K562 (cell line): Measurements from ENCODE around the gene TP53I3. TPM values are rescaled to one million over a fixed set of nuclear protein-coding genes. Genes with fewer than 3 reads are reported as not detected.

Source experiments
- ATAC-seq: fragments of 200-7000 bp; cut with Tn5 transposase; 3 replicates; pipeline ENCODE4 v1.9.1; 2020; ENCODE audit warnings: moderate library complexity
- BruUV-seq: library from RNA; stranded (reverse); fragments of 400-500 nt; replicated peaks from 2 replicates; lab custom pipeline; 2021; lab: Mats Ljungman, UMichigan
- CTCF ChIA-PET: fragments of 300-600 bp; formaldehyde crosslinking; extraction: SDS; loops from one replicate; lab custom pipeline; 2021; ENCODE audit warnings: low intra/inter-chr PET ratio; lab: Yijun Ruan, JAX
- POLR2A ChIA-PET: fragments of 300-600, 350-650 bp; sonication (Branson Sonifier 250); formaldehyde crosslinking; extraction: SDS; loops from one replicate; lab custom pipeline; 2021; ENCODE audit warnings: antibody characterized with exemption, inconsistent platforms; lab: Yijun Ruan, JAX
- DNase-seq, 4 experiments: peaks; one replicate each; pipeline versions ENCODE4 v3.0.0 to v3.0.0-alpha.2; 2011 to 2018; ENCODE audit warnings: low spot score in 3 of 4, mixed read lengths in 3 of 4; ENCODE audit errors: extremely low read depth in 1 of 4
- FAIRE-seq: peaks from 2 replicates; lab custom pipeline; 2011; peaks lifted over from hg19 to GRCh38; lab: Jason Lieb, UNC
- H2AFZ ChIP-seq: 2 replicates; pipeline ENCODE4 v1.6.0; 2011; ENCODE audit warnings: low read depth, low read length, control low read depth, inconsistent platforms
- H3K27ac ChIP-seq: fragments of 200-600 bp; 3 replicates; pipeline ENCODE4 v1.8.0; 2011; ENCODE audit warnings: low read depth, mild to moderate bottlenecking, control low read depth, inconsistent platforms, low read length, moderate library complexity, mixed read lengths; ENCODE audit errors: extremely low read depth
- H3K27me3 ChIP-seq, 2 experiments: fragments of 300-600 bp in 1 of 2; 2 replicates in 1 of 2; 3 replicates in 1 of 2; pipeline versions ENCODE4 v1.6.0 to v1.8.0; 2011; ENCODE audit warnings: inconsistent platforms in 2 of 2, low read length in 2 of 2, mild to moderate bottlenecking in 1 of 2, mixed read lengths in 1 of 2, moderate library complexity in 1 of 2; ENCODE audit not compliant: control insufficient read depth in 2 of 2, insufficient read depth in 2 of 2
- H3K36me3 ChIP-seq: fragments of 300-600 bp; 3 replicates; pipeline ENCODE4 v1.8.0; 2011; ENCODE audit warnings: mild to moderate bottlenecking, low read length, inconsistent platforms; ENCODE audit not compliant: control insufficient read depth, insufficient read depth
- H3K4me1 ChIP-seq, 2 experiments: fragments of 200-600 bp in 1 of 2; replicated peaks in 1 of 2; 2 replicates in 1 of 2; 3 replicates in 1 of 2; pipeline versions ENCODE4 v1.5.1 to v1.8.0; 2011; ENCODE audit warnings: inconsistent platforms in 2 of 2, low read length in 2 of 2, mild to moderate bottlenecking in 1 of 2, mixed read lengths in 1 of 2, moderate library complexity in 1 of 2; ENCODE audit not compliant: control insufficient read depth in 2 of 2, insufficient read depth in 2 of 2
- H3K4me2 ChIP-seq: 2 replicates; pipeline ENCODE4 v1.6.1; 2011; ENCODE audit warnings: low read length, control low read depth, inconsistent platforms, mixed read lengths; ENCODE audit not compliant: insufficient read depth
- H3K4me3 ChIP-seq: fragments of 200-600 bp; sonication (generic), shearing (Covaris generic); 2 replicates; pipeline ENCODE4 v1.5.1; 2016; ENCODE audit warnings: control low read depth, inconsistent platforms
- H3K79me2 ChIP-seq: fragments of 200-600 bp; 3 replicates; pipeline ENCODE4 v1.8.0; 2011; ENCODE audit warnings: low read length, inconsistent platforms; ENCODE audit not compliant: control insufficient read depth, insufficient read depth
- H3K9ac ChIP-seq, 2 experiments: 2 replicates each; pipeline versions ENCODE4 v1.6.0 to v1.6.1; 2011; ENCODE audit warnings: low read depth in 2 of 2, low read length in 2 of 2, control low read depth in 1 of 2, inconsistent platforms in 1 of 2, mild to moderate bottlenecking in 1 of 2, mixed read lengths in 1 of 2; ENCODE audit not compliant: insufficient read depth in 1 of 2
- H3K9me1 ChIP-seq: one replicate; pipeline ENCODE4 v1.6.0; 2011; ENCODE audit warnings: inconsistent platforms, mild to moderate bottlenecking, low read length, moderate library complexity; ENCODE audit not compliant: control insufficient read depth, insufficient read depth
- H3K9me3 ChIP-seq: replicated peaks from 2 replicates; pipeline ENCODE4 v1.5.1; 2011; ENCODE audit warnings: low read depth, low read length, inconsistent platforms; ENCODE audit not compliant: control insufficient read depth, insufficient read depth
- H4K20me1 ChIP-seq: replicated peaks from 2 replicates; pipeline ENCODE4 v1.6.1; 2011; ENCODE audit warnings: low read length, inconsistent platforms, mixed read lengths; ENCODE audit not compliant: control insufficient read depth, insufficient read depth
- C11orf30 ChIP-seq: fragments of 450-650 bp; IDR thresholded peaks from 2 replicates; pipeline ENCODE4 v1.6.1; 2016; ENCODE audit warnings: low read depth, mild to moderate bottlenecking
- NUFIP1 ChIP-seq: fragments of 450-650 bp; IDR thresholded peaks from 2 replicates; pipeline ENCODE4 v1.6.1; 2018; ENCODE audit not compliant: partially characterized antibody
- RAD51 ChIP-seq: fragments of 450-650 bp; IDR thresholded peaks from 2 replicates; pipeline ENCODE4 v1.7.1; 2016; ENCODE audit warnings: low read depth, mild to moderate bottlenecking, borderline replicate concordance
- ZC3H4 ChIP-seq: sonication (generic); formaldehyde crosslinking; IDR thresholded peaks from 2 replicates; pipeline ENCODE4 v1.9.0; 2021; ENCODE audit warnings: missing genetic modification reagents, borderline replicate concordance
- ZNF3 ChIP-seq: fragments of 250-450 bp; sonication (Bioruptor Pico); IDR thresholded peaks from 2 replicates; pipeline ENCODE4 v1.5.0; 2021; ENCODE audit warnings: mild to moderate bottlenecking, moderate library complexity
- ZNF324 ChIP-seq: fragments of 250-450 bp; sonication (Bioruptor Pico); IDR thresholded peaks from 2 replicates; pipeline ENCODE4 v1.4.0; 2020; ENCODE audit warnings: mild to moderate bottlenecking
- WGBS: fragments of 100-300 bp; shearing (Covaris generic); methylation state at CpG from one replicate; pipeline ENCODE4 v1.1.6; 2016; ENCODE audit warnings: low coverage, mixed read lengths; ENCODE audit not compliant: insufficient coverage; ENCODE audit errors: missing lambda C conversion rate; 5-methylcytosine and 5-hydroxymethylcytosine counted together
- in situ Hi-C: fragments of 300-500 bp; cut with MboI; formaldehyde crosslinking; loops from 4 replicates; pipeline ENCODE4 v1.15.0; 2018; ENCODE audit warnings: inconsistent platforms, mixed read lengths
- intact Hi-C: fragments of 100-400 bp; cut with micrococcal nuclease; formaldehyde crosslinking; loops from 2 replicates; pipeline ENCODE4 v1.14.2; 2022
- polyA plus RNA-seq, 8 experiments: library from polyadenylated mRNA; depleted of rRNA in 4 of 8; stranded (reverse) in 5 of 8; unstranded in 3 of 8; fragments of >200 nt; fragmentation: Nextera tagmentation in 2 of 8; fragmentation: Illumina TruSeq in 1 of 8; extraction: Ambion mirVana in 2 of 8; extraction: Trizol in 1 of 8; gene quantifications; 2 replicates each; pipeline versions ENCODE4 v1.2.1 to v1.2.3, GENCODE V29; 2011 to 2014; ENCODE audit warnings: inconsistent platforms in 1 of 8, missing spikeins in 1 of 8
- total RNA-seq, 7 experiments: library from RNA; depleted of rRNA in 6 of 7; stranded (reverse); fragments of >200 nt in 6 of 7; fragmentation: Illumina TruSeq in 2 of 7; extraction: Trizol in 2 of 7; gene quantifications; 2 replicates each; pipeline versions ENCODE4 v1.2.1 to v1.2.3, GENCODE V29; 2011 to 2021; ENCODE audit warnings: low replicate concordance in 1 of 7
- TF ChIP-seq, protein P1 (sequence below): fragments of 450-650 bp; formaldehyde crosslinking; IDR thresholded peaks from 2 replicates; pipeline ENCODE4 v1.4.0; 2020; ENCODE audit warnings: mild to moderate bottlenecking, mixed read lengths
- TF ChIP-seq, protein P2 (sequence below): fragments of 250-450 bp; sonication (Bioruptor Pico); IDR thresholded peaks from 2 replicates; pipeline ENCODE4 v1.8.0; 2022; ENCODE audit warnings: moderate library complexity, mild to moderate bottlenecking, inconsistent platforms
- TF ChIP-seq, protein P3 (sequence below): fragments of 250-450 bp; sonication (Bioruptor Pico); IDR thresholded peaks from 2 replicates; pipeline ENCODE4 v1.4.0; 2020; ENCODE audit warnings: mild to moderate bottlenecking, moderate library complexity, borderline replicate concordance

Gene TP53I3
- total and polyA plus RNA-seq, 9 of the 15 experiments (the other 6 are each of a cell fraction or from before 2014, with no cell fraction given): 0.65 to 9.5 (median 5.6) TPM

- TF ChIP-seq ZNF324 (CRISPR knock-in tag): no peak
- TF ChIP-seq ZC3H4 (CRISPR knock-in tag): peak; percentile 89; the same call in 1 of the 2 replicates
Observed at GRCh38 chr2:24083567-24084385, 858 bp downstream of the TP53I3 start (continued).

- no TSS peak for BruUV-seq
- H3K36me3 ChIP-seq: peaks cover 13% of the 10 kb centered on the region; the same call in 2 of the 3 replicates
- no peak for DNase-seq
- no peaks in the 10 kb centered on the region for H3K9me3 ChIP-seq
- intact Hi-C loops: no loop called here
- H2AFZ ChIP-seq: peak overlapping the region; percentile 95
- ATAC-seq: no peak
- WGBS: 77% methylated on average over 7 of the region's 8 CpGs
- ChIA-PET POLR2A (interaction anchor here (0.7 to 1.5 kb wide), 3 partner anchors 10 to 157 kb away, joined by 4 to 12 read pairs (median 7); partner anchors contain the start of genes ATAD2B and WDCP), CTCF (interaction anchor here (2.3 kb wide), 1 partner anchor 157 kb away, joined by 10 read pairs; the partner anchor contains the start of gene ATAD2B)
- in situ Hi-C loops: no loop called here
- peaks cover 15 to 22% of the 10 kb centered on the region in 2 experiments; a peak in 4 of 5 replicates for H3K4me1 ChIP-seq
- TF ChIP-seq, protein P1, sequence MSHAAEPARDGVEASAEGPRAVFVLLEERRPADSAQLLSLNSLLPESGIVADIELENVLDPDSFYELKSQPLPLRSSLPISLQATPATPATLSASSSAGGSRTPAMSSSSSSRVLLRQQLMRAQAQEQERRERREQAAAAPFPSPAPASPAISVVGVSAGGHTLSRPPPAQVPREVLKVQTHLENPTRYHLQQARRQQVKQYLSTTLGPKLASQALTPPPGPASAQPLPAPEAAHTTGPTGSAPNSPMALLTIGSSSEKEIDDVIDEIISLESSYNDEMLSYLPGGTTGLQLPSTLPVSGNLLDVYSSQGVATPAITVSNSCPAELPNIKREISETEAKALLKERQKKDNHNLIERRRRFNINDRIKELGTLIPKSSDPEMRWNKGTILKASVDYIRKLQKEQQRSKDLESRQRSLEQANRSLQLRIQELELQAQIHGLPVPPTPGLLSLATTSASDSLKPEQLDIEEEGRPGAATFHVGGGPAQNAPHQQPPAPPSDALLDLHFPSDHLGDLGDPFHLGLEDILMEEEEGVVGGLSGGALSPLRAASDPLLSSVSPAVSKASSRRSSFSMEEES (CRISPR knock-in tag): peak; percentile 90
- TF ChIP-seq C11orf30 (no peak), ZNF3 (CRISPR knock-in tag) (no peak), RAD51 (peak; percentile 45), NUFIP1 (no peak)
- TF ChIP-seq, protein P2, sequence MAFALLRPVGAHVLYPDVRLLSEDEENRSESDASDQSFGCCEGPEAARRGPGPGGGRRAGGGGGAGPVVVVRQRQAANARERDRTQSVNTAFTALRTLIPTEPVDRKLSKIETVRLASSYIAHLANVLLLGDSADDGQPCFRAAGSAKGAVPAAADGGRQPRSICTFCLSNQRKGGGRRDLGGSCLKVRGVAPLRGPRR (CRISPR knock-in tag): no peak
- TF ChIP-seq, protein P3, sequence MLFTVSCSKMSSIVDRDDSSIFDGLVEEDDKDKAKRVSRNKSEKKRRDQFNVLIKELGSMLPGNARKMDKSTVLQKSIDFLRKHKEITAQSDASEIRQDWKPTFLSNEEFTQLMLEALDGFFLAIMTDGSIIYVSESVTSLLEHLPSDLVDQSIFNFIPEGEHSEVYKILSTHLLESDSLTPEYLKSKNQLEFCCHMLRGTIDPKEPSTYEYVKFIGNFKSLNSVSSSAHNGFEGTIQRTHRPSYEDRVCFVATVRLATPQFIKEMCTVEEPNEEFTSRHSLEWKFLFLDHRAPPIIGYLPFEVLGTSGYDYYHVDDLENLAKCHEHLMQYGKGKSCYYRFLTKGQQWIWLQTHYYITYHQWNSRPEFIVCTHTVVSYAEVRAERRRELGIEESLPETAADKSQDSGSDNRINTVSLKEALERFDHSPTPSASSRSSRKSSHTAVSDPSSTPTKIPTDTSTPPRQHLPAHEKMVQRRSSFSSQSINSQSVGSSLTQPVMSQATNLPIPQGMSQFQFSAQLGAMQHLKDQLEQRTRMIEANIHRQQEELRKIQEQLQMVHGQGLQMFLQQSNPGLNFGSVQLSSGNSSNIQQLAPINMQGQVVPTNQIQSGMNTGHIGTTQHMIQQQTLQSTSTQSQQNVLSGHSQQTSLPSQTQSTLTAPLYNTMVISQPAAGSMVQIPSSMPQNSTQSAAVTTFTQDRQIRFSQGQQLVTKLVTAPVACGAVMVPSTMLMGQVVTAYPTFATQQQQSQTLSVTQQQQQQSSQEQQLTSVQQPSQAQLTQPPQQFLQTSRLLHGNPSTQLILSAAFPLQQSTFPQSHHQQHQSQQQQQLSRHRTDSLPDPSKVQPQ: no peak
- no peaks in the 10 kb centered on the region for H3K27me3 ChIP-seq
- H4K20me1 ChIP-seq: no peaks in the 10 kb centered on the region
- no peaks in the 10 kb centered on the region; the same call in 2 of the 3 replicates for H3K79me2 ChIP-seq
- peak overlapping the region; percentile 75; the same call in 2 of the 3 replicates for H3K27ac ChIP-seq
- no peak for FAIRE-seq
- no peaks in the 10 kb centered on the region for H3K9me1 ChIP-seq
- peak overlapping the region; percentile 77 to 94; a peak in 3 of 4 replicates for H3K9ac ChIP-seq
- peak overlapping the region; percentile 89 for H3K4me2 ChIP-seq
- peak overlapping the region; percentile 58 for H3K4me3 ChIP-seq
Observed at GRCh38 chr2:24082787-24083566, 1.7 kb downstream of the TP53I3 start.
